Measurements from ENCODE around the gene SGO1. TPM values are rescaled to one million over a fixed set of nuclear protein-coding genes. Genes with fewer than 3 reads are reported as not detected.
"Not testable (repeated sequence)": the region's sequence is repeated elsewhere in the genome, so short reads cannot be mapped to it uniquely, and the experiment has no call there.

SGO1 gene
- total RNA-seq, 1 experiment from 2014 or later = 12.2 TPM

DNA sequence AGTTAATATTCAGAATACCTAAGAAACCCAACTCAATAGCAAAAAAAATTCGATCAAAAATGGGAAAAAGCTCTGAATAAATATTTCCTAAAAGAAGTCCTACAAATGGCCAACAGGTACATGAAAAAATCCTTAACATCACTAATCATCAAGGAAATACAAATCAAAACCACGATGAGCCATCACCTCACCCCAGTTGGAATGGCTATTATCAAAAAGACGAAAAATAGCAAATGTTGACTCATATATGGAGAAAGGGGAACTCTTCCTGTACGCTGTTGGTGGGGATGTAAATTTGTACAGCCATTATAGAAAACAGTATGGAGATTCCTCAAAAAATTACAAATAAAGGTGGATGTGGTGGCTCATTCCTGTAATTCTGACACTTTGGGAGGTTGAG lies 29.6 kb upstream of the SGO1 start:
- intact Hi-C loops (cut with micrococcal nuclease) = no loop called here
- BruUV-seq (replicated peaks) = no TSS peak

GRCh38 chr3:20213491-20213890 lies 27.5 kb upstream of the SGO1 start:
- BruUV-seq (replicated peaks); H3K4me3 Mint-ChIP-seq (ENCODE audit: unreplicated experiment); H3K27ac Mint-ChIP-seq (ENCODE audit: low read depth, unreplicated experiment); DNase-seq (ENCODE audit: unreplicated experiment); intact Hi-C loops (cut with micrococcal nuclease); H3K27me3 Mint-ChIP-seq (ENCODE audit: insufficient read depth, unreplicated experiment); H3K36me3 Mint-ChIP-seq (ENCODE audit: insufficient read depth, unreplicated experiment); POLR2A ChIA-PET; CTCF ChIA-PET; H3K9me3 Mint-ChIP-seq (ENCODE audit: unreplicated experiment); H3K4me1 Mint-ChIP-seq (ENCODE audit: insufficient read depth, unreplicated experiment): not testable (repeated sequence)

More for the DNA sequence above, 29.6 kb upstream of the SGO1 start:
- ChIA-PET CTCF (interaction anchor here (0.6 kb wide), 1 partner anchor 102 kb away, joined by 3 read pairs; no protein-coding TSS in a partner anchor), POLR2A (no interaction called here)
- TF ChIP-seq, protein P1, sequence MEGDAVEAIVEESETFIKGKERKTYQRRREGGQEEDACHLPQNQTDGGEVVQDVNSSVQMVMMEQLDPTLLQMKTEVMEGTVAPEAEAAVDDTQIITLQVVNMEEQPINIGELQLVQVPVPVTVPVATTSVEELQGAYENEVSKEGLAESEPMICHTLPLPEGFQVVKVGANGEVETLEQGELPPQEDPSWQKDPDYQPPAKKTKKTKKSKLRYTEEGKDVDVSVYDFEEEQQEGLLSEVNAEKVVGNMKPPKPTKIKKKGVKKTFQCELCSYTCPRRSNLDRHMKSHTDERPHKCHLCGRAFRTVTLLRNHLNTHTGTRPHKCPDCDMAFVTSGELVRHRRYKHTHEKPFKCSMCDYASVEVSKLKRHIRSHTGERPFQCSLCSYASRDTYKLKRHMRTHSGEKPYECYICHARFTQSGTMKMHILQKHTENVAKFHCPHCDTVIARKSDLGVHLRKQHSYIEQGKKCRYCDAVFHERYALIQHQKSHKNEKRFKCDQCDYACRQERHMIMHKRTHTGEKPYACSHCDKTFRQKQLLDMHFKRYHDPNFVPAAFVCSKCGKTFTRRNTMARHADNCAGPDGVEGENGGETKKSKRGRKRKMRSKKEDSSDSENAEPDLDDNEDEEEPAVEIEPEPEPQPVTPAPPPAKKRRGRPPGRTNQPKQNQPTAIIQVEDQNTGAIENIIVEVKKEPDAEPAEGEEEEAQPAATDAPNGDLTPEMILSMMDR (IDR thresholded peaks at IDR 0.05; ENCODE audit: unreplicated experiment) = no peak
- Mint-ChIP-seq H3K4me1 (ENCODE audit: insufficient read depth, unreplicated experiment) (peaks cover 10% of the 10 kb centered on the region), H3K9me3 (ENCODE audit: unreplicated experiment) (no peaks in the 10 kb centered on the region), H3K36me3 (ENCODE audit: insufficient read depth, unreplicated experiment) (no peaks in the 10 kb centered on the region), H3K27me3 (ENCODE audit: insufficient read depth, unreplicated experiment) (no peaks in the 10 kb centered on the region), H3K4me3 (ENCODE audit: unreplicated experiment) (no peak overlapping the region), H3K27ac (ENCODE audit: low read depth, unreplicated experiment) (no peak overlapping the region)
- no peak for DNase-seq (ENCODE audit: unreplicated experiment)

- H3K27me3 Mint-ChIP-seq (ENCODE audit: insufficient read depth, unreplicated experiment); H3K36me3 Mint-ChIP-seq (ENCODE audit: insufficient read depth, unreplicated experiment); POLR2A ChIA-PET; intact Hi-C loops (cut with micrococcal nuclease); H3K4me3 Mint-ChIP-seq (ENCODE audit: unreplicated experiment); BruUV-seq (replicated peaks); H3K9me3 Mint-ChIP-seq (ENCODE audit: unreplicated experiment); H3K27ac Mint-ChIP-seq (ENCODE audit: low read depth, unreplicated experiment); H3K4me1 Mint-ChIP-seq (ENCODE audit: insufficient read depth, unreplicated experiment); DNase-seq (ENCODE audit: unreplicated experiment): not testable (repeated sequence)
- CTCF ChIA-PET = interaction anchor here (0.7 kb wide), 1 partner anchor 10 kb away, joined by 3 read pairs; no protein-coding TSS in a partner anchor
Measured at GRCh38 chr3:20207945-20208344, 21.9 kb upstream of the SGO1 start.

- H3K4me3 Mint-ChIP-seq (ENCODE audit: unreplicated experiment); DNase-seq (ENCODE audit: unreplicated experiment); CTCF ChIA-PET; H3K36me3 Mint-ChIP-seq (ENCODE audit: insufficient read depth, unreplicated experiment); POLR2A ChIA-PET; intact Hi-C loops (cut with micrococcal nuclease); H3K27me3 Mint-ChIP-seq (ENCODE audit: insufficient read depth, unreplicated experiment); BruUV-seq (replicated peaks); H3K9me3 Mint-ChIP-seq (ENCODE audit: unreplicated experiment); H3K27ac Mint-ChIP-seq (ENCODE audit: low read depth, unreplicated experiment); H3K4me1 Mint-ChIP-seq (ENCODE audit: insufficient read depth, unreplicated experiment): not testable (repeated sequence)
Measured at GRCh38 chr3:20205898-20206297, 19.9 kb upstream of the SGO1 start.

DNA sequence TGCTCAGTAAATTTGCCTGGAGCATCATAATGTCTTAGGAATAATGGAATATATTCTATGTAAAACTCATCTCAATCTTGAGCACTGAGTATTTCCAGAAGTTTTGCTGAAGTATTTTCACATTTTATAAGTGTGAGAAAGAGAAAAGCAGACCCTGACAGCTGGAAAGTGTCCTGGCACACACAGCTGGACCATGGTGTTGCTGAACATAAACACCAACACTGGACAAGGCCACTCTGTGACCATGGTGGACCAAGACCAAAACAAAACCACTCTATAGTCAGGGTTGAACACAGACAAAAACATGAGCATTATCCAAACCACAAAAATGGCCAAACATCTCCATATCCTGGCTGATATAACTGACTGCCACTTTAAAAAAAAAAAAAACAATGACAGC lies 15.1 kb upstream of the SGO1 start:
- Mint-ChIP-seq H3K4me3 (ENCODE audit: unreplicated experiment) (no peak overlapping the region), H3K9me3 (ENCODE audit: unreplicated experiment) (peaks cover 6% of the 10 kb centered on the region), H3K36me3 (ENCODE audit: insufficient read depth, unreplicated experiment) (no peaks in the 10 kb centered on the region), H3K27me3 (ENCODE audit: insufficient read depth, unreplicated experiment) (no peaks in the 10 kb centered on the region), H3K27ac (ENCODE audit: low read depth, unreplicated experiment) (no peak overlapping the region), H3K4me1 (ENCODE audit: insufficient read depth, unreplicated experiment) (peaks cover 7% of the 10 kb centered on the region)
- ChIA-PET POLR2A (interaction anchor here (0.7 to 0.8 kb wide), 2 partner anchors 13 to 402 kb away, joined by 3 read pairs; no protein-coding TSS in a partner anchor), CTCF (interaction anchor here (0.6 kb wide), 1 partner anchor 24 kb away, joined by 3 read pairs; no protein-coding TSS in a partner anchor)
- TF ChIP-seq, protein P1 (IDR thresholded peaks at IDR 0.05; ENCODE audit: unreplicated experiment) = no peak
- intact Hi-C loops (cut with micrococcal nuclease) = no loop called here
- BruUV-seq (replicated peaks) = no TSS peak
- DNase-seq (ENCODE audit: unreplicated experiment) = no peak
